Lung (tissue), 12 donors: ENCODE measurements around the gene PLXNA3. TPM values are rescaled to one million over a fixed set of nuclear protein-coding genes. Genes with fewer than 3 reads are reported as not detected.

ENCODE experiments used
- ATAC-seq: fragments of 200-7000 bp; cut with Tn5 transposase; one replicate; pipeline ENCODE4 v1.9.1; 2020; ENCODE audit warnings: moderate number of reproducible peaks; ENCODE audit not compliant: insufficient read depth, low FRiP score
- DNase-seq, 3 donors: peaks; one replicate each; pipeline ENCODE4 v3.0.0-alpha.2; 2013 to 2017
- H3K27ac ChIP-seq, 2 donors: one replicate each; pipeline ENCODE4 v1.5.1; 2013; ENCODE audit warnings: mild to moderate bottlenecking in 2 of 2, moderate library complexity in 2 of 2, control low read depth in 1 of 2, inconsistent platforms in 1 of 2, low read depth in 1 of 2, low read length in 1 of 2
- H3K27me3 ChIP-seq, 3 donors: one replicate each; pipeline ENCODE4 v1.5.1; 2013; ENCODE audit warnings: low read length in 2 of 3; ENCODE audit not compliant: control insufficient read depth in 3 of 3, insufficient read depth in 3 of 3
- H3K36me3 ChIP-seq, 4 donors: one replicate each; pipeline ENCODE4 v1.5.1; 2013; ENCODE audit warnings: low read length in 4 of 4, mild to moderate bottlenecking in 1 of 4, moderate library complexity in 1 of 4; ENCODE audit not compliant: control insufficient read depth in 4 of 4, insufficient read depth in 4 of 4
- H3K4me1 ChIP-seq, 5 donors: one replicate each; pipeline ENCODE4 v1.5.1; 2013; ENCODE audit warnings: low read length in 5 of 5, mild to moderate bottlenecking in 2 of 5, moderate library complexity in 1 of 5; ENCODE audit not compliant: control insufficient read depth in 5 of 5, insufficient read depth in 5 of 5
- H3K4me3 ChIP-seq: one replicate; pipeline ENCODE4 v1.5.1; 2013; ENCODE audit warnings: mild to moderate bottlenecking, control low read depth, moderate library complexity
- H3K9ac ChIP-seq, 2 donors: one replicate each; pipeline ENCODE4 v1.5.1; 2013; ENCODE audit warnings: low read length in 2 of 2, control low read depth in 1 of 2; ENCODE audit not compliant: insufficient read depth in 1 of 2
- H3K9me3 ChIP-seq, 4 donors: one replicate each; pipeline ENCODE4 v1.5.1; 2013; ENCODE audit warnings: low read length in 3 of 4, mild to moderate bottlenecking in 1 of 4, moderate library complexity in 1 of 4; ENCODE audit not compliant: control insufficient read depth in 4 of 4, insufficient read depth in 3 of 4
- WGBS, 2 donors: extraction: QIAGEN DNeasy Blood & Tissue Kit; methylation state at CpG; one replicate each; pipeline ENCODE4 v1.1.7; 2013; 5-methylcytosine and 5-hydroxymethylcytosine counted together
- polyA plus RNA-seq, 2 donors: library from polyadenylated mRNA; stranded (reverse); fragments of 200-250 nt; gene quantifications; one replicate each; pipeline ENCODE4 v1.2.1, GENCODE V29; 2013
- total RNA-seq, 2 donors: library from RNA; depleted of rRNA in 1 of 2; stranded (reverse); fragments of >200 nt in 1 of 2; gene quantifications; one replicate each; pipeline ENCODE4 v1.2.1, GENCODE V29; 2014 to 2021
- TF ChIP-seq, protein P1 (sequence below): IDR thresholded peaks from 2 replicates; pipeline ENCODE4 v1.5.1; 2012; ENCODE audit warnings: mild to moderate bottlenecking; ENCODE audit errors: control extremely low read depth, extremely low read depth
- donor health status: control.
- donor health status: control.
- donor health status: Bipolar disorder and iron deficiency.
- donor health status: healthy.
- donor health status: DM: yes; HTN: yes; CAD: no.

The PLXNA3 gene
- total and polyA plus RNA-seq, 4 donors, result 10.2 to 61.1 (median 16.7) TPM

- H3K9ac ChIP-seq, result no peak within 1 kb of the TSS
- H3K9me3 ChIP-seq, result no peaks in the 10 kb centered on the region
- H3K36me3 ChIP-seq, result peaks cover 0 to 19% (median 5%) of the 10 kb centered on the region in 4 donors
- TF ChIP-seq, protein P1, sequence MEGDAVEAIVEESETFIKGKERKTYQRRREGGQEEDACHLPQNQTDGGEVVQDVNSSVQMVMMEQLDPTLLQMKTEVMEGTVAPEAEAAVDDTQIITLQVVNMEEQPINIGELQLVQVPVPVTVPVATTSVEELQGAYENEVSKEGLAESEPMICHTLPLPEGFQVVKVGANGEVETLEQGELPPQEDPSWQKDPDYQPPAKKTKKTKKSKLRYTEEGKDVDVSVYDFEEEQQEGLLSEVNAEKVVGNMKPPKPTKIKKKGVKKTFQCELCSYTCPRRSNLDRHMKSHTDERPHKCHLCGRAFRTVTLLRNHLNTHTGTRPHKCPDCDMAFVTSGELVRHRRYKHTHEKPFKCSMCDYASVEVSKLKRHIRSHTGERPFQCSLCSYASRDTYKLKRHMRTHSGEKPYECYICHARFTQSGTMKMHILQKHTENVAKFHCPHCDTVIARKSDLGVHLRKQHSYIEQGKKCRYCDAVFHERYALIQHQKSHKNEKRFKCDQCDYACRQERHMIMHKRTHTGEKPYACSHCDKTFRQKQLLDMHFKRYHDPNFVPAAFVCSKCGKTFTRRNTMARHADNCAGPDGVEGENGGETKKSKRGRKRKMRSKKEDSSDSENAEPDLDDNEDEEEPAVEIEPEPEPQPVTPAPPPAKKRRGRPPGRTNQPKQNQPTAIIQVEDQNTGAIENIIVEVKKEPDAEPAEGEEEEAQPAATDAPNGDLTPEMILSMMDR, result no peak
- H3K4me3 ChIP-seq, result peak within 1 kb of the TSS; percentile 61
- WGBS, 2 donors, result 10 to 31% methylated on average over 2 to 94 of the region's 94 CpGs
- peak within 1 kb of the TSS; percentile 75 to 82 for H3K27ac ChIP-seq
- H3K4me1 ChIP-seq, result peaks cover 0 to 8% (median 0%) of the 10 kb centered on the region in 5 donors
- H3K27me3 ChIP-seq, result no peaks in the 10 kb centered on the region
- peak; percentile 70 for ATAC-seq
- DNase-seq, result peak; percentile 65 to 73 (median 72)
These were observed 13.9 kb upstream of the PLXNA3 start, which contains the start of gene FAM50A for GRCh38 chrX:154443992-154444754. FAM50A (plus strand) TSS chrX:154444141; CDS start chrX:154444236, 95 bp downstream.

- WGBS, 2 donors, result 70 to 77% methylated on average over 9 to 13 of the region's 13 CpGs
- Histone ChIP-seq H3K4me3 (peak overlapping the region; percentile 61), H3K36me3 (peaks cover 0 to 23% (median 5%) of the 10 kb centered on the region in 4 donors), H3K9me3 (no peaks in the 10 kb centered on the region), H3K27ac (peak overlapping the region; percentile 75 to 82), H3K4me1 (peaks cover 0 to 8% (median 0%) of the 10 kb centered on the region in 5 donors), H3K27me3 (no peaks in the 10 kb centered on the region), H3K9ac (no peak overlapping the region)
- DNase-seq (no peak), ATAC-seq (no peak)
- TF ChIP-seq, protein P1, result no peak
These were observed 13.3 kb upstream of the PLXNA3 start for GRCh38 chrX:154444755-154445246.

DNA sequence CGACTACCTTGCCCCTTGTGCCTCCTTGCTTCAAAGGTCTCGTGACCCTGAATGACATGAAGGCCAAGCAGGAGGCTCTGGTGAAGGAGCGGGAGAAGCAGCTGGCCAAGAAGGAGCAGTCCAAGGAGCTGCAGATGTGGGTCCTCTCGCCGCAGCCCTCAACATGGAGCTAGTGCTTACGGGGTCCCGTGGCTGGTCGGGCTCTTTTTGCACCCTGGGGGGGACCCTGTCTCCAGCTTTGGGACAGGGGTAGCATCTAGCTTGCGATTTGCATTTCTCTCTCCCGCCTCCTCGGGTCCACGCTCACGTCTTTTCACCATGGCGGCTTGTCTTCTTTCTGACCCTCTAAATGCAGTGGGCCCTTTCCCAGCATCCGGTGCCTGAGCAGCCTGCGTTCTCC lies 12.3 kb upstream of the PLXNA3 start:
- 91 to 95% methylated on average over 14 to 16 of the region's 16 CpGs for WGBS, 2 donors
- Histone ChIP-seq H3K4me3 (no peak overlapping the region), H3K27ac (no peak overlapping the region), H3K36me3 (peaks cover 0 to 23% (median 7%) of the 10 kb centered on the region in 4 donors), H3K27me3 (no peaks in the 10 kb centered on the region), H3K4me1 (peaks cover 0 to 8% (median 0%) of the 10 kb centered on the region in 5 donors), H3K9ac (no peak overlapping the region), H3K9me3 (no peaks in the 10 kb centered on the region)
- TF ChIP-seq, protein P1, result no peak
- DNase-seq, result no peak
- ATAC-seq, result no peak
